ENCODE data around the gene PPP2R5B. TPM values are rescaled to one million over a fixed set of nuclear protein-coding genes. Genes with fewer than 3 reads are reported as not detected.

PPP2R5B gene
- total RNA-seq, 1 donor from 2014 or later, result 32.9 TPM

DNA sequence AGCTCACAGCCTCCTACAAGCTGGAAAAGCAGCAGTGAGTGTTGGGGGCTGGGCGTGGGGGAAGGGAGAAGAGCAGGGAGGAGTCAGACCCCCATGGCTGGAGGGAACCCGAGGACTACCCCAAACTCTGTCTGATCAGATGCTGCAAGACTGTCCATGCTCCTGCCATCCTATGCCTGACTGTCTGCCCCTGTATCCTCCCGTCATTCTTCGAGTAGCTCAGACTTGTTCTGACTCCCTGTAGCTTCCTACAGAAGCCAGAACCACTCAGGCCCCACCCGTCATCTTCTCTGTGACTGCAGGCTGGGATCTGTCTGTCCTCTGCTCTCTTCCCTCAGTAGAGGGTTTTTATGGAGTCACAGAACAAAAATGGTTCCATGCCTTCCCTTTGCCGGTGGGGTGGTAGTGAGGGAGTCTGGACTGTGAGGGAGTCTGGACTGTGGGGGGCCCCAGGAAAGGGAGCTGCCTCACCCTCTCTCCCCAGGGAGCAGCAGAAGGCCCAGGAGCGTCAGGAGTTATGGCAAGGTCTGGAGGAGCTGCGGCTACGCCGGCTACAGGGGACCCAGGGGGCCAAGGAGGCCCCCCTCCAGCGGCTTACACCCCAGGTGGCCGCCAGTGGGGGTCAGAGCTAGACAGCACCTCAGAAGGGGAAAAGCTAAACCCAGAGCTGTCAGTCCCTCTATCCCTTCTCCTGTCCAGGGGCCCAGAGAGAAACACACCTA, 8.9 kb downstream of the PPP2R5B start:
- TF ChIP-seq, protein P1, sequence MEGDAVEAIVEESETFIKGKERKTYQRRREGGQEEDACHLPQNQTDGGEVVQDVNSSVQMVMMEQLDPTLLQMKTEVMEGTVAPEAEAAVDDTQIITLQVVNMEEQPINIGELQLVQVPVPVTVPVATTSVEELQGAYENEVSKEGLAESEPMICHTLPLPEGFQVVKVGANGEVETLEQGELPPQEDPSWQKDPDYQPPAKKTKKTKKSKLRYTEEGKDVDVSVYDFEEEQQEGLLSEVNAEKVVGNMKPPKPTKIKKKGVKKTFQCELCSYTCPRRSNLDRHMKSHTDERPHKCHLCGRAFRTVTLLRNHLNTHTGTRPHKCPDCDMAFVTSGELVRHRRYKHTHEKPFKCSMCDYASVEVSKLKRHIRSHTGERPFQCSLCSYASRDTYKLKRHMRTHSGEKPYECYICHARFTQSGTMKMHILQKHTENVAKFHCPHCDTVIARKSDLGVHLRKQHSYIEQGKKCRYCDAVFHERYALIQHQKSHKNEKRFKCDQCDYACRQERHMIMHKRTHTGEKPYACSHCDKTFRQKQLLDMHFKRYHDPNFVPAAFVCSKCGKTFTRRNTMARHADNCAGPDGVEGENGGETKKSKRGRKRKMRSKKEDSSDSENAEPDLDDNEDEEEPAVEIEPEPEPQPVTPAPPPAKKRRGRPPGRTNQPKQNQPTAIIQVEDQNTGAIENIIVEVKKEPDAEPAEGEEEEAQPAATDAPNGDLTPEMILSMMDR (conservative IDR thresholded peaks at IDR 0.05; ENCODE audit: low read depth, low read length), result no peak
- H3K4me3 ChIP-seq (ENCODE audit: low read depth, low read length), result no peak overlapping the region
- no peak for DNase-seq (ENCODE audit: low read depth)

DNA sequence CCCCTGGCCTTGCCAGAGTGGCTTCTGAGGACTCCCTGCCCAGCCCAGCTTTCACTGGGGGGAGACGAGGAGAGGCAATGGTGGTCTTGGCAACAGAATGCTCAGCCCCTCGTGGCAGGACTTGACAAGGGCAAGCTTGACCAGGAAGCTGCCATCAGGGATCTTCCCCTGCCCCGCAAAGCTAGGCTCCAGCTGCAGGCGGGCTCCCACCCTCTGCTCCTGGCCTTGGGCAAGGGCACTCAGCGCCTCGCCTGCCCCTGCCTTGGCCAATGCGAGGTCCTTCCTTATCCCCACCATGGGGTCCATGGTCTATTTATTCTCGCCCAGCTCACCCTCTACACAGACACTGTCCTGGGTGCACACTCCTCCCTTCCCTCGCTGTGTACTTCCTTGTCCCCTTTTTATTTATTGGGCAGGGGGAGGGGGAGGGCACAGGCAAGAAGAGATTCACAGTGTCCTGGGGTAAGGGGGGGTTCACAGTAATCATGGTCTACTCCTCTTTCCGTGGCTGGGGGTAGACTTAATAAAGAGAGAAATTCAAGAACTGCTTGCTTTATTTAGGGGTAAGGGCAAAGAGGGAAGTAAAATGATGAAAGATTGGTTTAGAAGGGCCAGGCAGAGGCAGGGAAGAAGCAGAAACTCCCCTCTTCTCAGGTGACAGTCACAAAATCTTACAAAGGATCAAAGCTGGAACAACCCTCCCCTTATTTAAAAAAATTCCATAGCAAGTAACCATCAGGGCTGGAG, 9.6 kb downstream of the PPP2R5B start:
- DNase-seq (ENCODE audit: low read depth), result no peak
- H3K4me3 ChIP-seq (ENCODE audit: low read depth, low read length), result no peak overlapping the region
- TF ChIP-seq, protein P1 (conservative IDR thresholded peaks at IDR 0.05; ENCODE audit: low read depth, low read length), result no peak

DNA sequence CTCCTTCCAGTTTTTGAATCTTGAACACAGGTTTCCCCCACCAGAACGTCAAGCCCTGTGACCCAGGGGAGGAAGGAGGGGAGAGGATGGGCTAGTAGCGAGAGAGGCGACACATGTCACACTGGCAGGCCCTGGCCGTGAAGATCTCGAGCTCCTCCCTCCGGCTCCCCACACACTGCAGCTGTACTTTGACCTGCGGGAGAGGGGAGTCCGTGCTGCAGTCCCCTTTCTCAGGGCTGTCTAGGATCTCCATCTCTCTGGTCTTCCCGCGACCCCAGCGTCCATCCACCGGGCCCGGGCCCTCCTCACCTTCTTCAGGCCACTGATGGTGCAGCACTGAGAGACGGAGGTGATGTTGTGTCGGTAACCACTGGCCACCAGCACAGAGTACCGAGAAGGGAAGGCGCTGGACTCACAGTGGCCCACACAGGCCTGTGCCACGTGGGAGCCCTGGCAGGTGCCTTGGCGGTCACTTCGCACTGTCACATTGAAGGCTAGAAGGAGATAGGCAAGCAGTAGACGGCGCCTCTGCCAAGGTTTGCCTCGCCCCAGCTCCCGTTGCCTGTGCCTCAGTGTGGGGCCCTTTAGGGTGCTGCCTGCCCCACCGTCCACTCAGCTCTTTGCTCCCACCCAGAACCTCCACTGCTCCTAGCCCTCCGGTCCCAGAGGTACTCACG, 10.3 kb downstream of the PPP2R5B start:
- no peak for DNase-seq (ENCODE audit: low read depth)
- TF ChIP-seq, protein P1 (conservative IDR thresholded peaks at IDR 0.05; ENCODE audit: low read depth, low read length), result no peak
- no peak overlapping the region for H3K4me3 ChIP-seq (ENCODE audit: low read depth, low read length)

DNA sequence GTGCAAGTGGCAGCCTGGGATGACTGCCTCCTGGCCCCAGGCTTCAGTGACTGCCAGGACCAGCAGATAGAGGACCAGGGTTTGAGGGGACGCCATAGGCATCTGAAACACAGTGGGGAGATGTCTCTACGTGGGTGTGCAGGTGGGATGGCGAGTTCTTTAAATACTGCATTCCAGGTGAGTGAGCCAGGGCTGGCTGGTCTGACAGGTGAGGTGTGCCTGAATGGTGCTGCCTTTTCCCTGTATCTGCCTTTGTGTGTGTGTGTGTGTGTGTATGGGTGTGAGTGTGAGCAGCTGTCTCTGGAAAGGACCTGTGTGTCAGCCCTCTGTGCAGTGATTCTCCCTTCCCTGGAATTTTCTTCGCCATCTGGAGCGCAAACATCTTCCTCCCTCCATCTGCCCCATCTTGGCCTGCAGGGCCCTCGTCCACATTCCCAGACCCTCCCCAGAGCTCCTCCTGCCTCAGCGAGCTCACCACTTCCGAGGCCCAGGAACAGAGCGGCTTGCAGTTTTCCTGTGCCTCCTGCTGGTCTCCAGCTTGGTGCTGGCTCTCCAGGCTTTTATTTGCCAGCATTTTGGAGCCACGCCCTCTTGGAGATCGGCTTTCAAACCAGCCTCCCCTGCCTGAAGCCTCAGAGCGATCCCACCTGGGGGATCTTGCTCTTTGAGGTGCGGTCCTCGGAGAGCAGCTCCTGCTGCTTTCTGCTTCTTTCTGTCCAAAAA, 11.0 kb downstream of the PPP2R5B start, which contains the start of gene GPHA2:
Gene GPHA2, minus strand, starts transcription at position 535 of the 723 bp plus-strand sequence. Its CDS starts 433 bp downstream, at position 102.
- no peak within 1 kb of the TSS for H3K4me3 ChIP-seq (ENCODE audit: low read depth, low read length)
- DNase-seq (ENCODE audit: low read depth), result no peak
- TF ChIP-seq, protein P1 (conservative IDR thresholded peaks at IDR 0.05; ENCODE audit: low read depth, low read length), result no peak

DNA sequence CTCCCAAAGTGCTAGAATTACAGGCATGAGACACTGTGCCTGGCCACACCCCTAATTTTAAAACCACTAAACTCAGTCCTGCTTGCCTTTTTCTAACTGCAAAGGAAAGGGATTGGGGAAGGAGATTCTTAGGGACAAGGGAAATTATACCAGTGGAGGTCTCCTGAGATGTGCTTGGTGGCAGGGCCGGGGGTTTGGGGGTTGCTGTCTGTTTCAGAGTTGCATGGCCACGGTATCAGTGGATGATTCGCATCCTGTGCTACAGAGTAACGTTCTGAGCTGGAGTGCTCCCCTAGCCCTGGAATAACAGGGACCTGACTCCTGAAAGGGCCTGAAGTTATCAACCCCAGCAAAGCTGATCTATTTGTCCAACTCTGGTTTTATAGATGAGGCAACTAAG, 12.1 kb downstream of the PPP2R5B start:
- no peak overlapping the region for H3K4me3 ChIP-seq (ENCODE audit: low read depth, low read length)
- TF ChIP-seq, protein P1 (conservative IDR thresholded peaks at IDR 0.05; ENCODE audit: low read depth, low read length), result no peak
- DNase-seq (ENCODE audit: low read depth), result no peak

DNA sequence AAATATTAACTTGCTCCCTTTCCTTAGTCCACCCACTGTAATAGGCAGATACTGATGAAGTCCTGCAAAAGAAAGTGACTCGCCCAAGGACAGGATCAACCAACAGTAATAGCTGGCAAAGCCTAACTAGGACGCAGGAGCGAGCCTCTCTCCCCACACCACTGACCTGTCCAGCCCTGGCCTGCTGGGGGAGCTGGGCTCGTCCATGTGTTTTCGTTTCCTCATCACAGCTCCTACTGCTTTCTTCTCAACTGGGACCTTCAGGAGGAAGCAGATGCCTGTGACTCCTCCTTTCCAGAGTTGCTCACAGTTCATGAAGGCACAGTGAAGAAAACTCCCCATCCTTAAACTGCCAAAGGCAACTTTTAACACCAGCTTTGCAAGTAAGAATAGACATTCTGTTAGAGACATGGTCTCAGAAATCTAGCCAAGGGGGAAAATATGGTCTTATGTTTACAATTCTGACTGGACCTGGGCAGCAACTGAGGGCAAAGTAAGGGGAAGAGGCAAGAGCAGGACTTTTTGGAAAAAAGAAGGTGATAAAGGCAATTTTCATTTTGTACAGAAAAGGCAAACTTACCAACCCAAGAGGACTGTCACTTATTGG, 22.8 kb downstream of the PPP2R5B start:
- TF ChIP-seq, protein P1 (conservative IDR thresholded peaks at IDR 0.05; ENCODE audit: low read depth, low read length), result peak; percentile 31
- no peak for DNase-seq (ENCODE audit: low read depth)
- no peak overlapping the region for H3K4me3 ChIP-seq (ENCODE audit: low read depth, low read length)

Measured in epithelial cell of proximal tubule (primary cell).